Liver (tissue), 9 donors: ENCODE results near the gene TMUB1. TPM values are rescaled to one million over a fixed set of nuclear protein-coding genes. Genes with fewer than 3 reads are reported as not detected.

ENCODE experiments used
- DNase-seq: peaks from one replicate; pipeline ENCODE4 v3.0.0-alpha.2; 2017; ENCODE audit warnings: low spot score
- H3K27ac ChIP-seq, 2 donors: one replicate each; pipeline ENCODE4 v1.7.0; 2013; ENCODE audit warnings: inconsistent platforms in 2 of 2, low read length in 2 of 2, control low read depth in 1 of 2, low read depth in 1 of 2, mild to moderate bottlenecking in 1 of 2
- H3K27me3 ChIP-seq, 4 donors: one replicate each; pipeline versions ENCODE4 v1.6.1 to v1.7.0; 2013; ENCODE audit warnings: low read length in 3 of 4, inconsistent platforms in 1 of 4, mild to moderate bottlenecking in 1 of 4, moderate library complexity in 1 of 4; ENCODE audit not compliant: control insufficient read depth in 4 of 4, insufficient read depth in 4 of 4
- H3K36me3 ChIP-seq, 4 donors: one replicate each; pipeline versions ENCODE4 v1.6.1 to v1.7.0; 2013; ENCODE audit warnings: low read length in 3 of 4, mild to moderate bottlenecking in 3 of 4, low read depth in 1 of 4, moderate library complexity in 1 of 4; ENCODE audit not compliant: control insufficient read depth in 4 of 4, insufficient read depth in 3 of 4
- H3K4me1 ChIP-seq, 4 donors: one replicate each; pipeline versions ENCODE4 v1.6.1 to v1.7.0; 2013; ENCODE audit warnings: low read length in 3 of 4, mild to moderate bottlenecking in 3 of 4, moderate library complexity in 1 of 4; ENCODE audit not compliant: control insufficient read depth in 4 of 4, insufficient read depth in 4 of 4
- H3K4me3 ChIP-seq, 3 donors: one replicate each; pipeline versions ENCODE4 v1.6.1 to v1.7.0; 2013; ENCODE audit warnings: low read length in 3 of 3, control low read depth in 1 of 3, low read depth in 1 of 3, mild to moderate bottlenecking in 1 of 3
- H3K9ac ChIP-seq, 2 donors: one replicate each; pipeline ENCODE4 v1.7.0; 2013; ENCODE audit warnings: low read length in 2 of 2, mild to moderate bottlenecking in 2 of 2, moderate library complexity in 2 of 2, control low read depth in 1 of 2, low read depth in 1 of 2
- H3K9me3 ChIP-seq, 4 donors: one replicate each; pipeline versions ENCODE4 v1.6.1 to v1.7.0; 2013; ENCODE audit warnings: low read length in 3 of 4; ENCODE audit not compliant: control insufficient read depth in 4 of 4
- ATF3 ChIP-seq: IDR thresholded peaks from 2 replicates; pipeline ENCODE4 v1.6.1; 2016; ENCODE audit warnings: antibody characterized with exemption
- CTCF ChIP-seq: fragments of 150-350 bp; IDR thresholded peaks from 2 replicates; pipeline ENCODE4 v1.5.1; 2017; ENCODE audit warnings: improper control_type of control experiment, low read depth, low read length; ENCODE audit not compliant: missing input control
- EGR1 ChIP-seq, 2 donors: IDR thresholded peaks; 2 replicates each; pipeline ENCODE4 v1.6.1; 2016 to 2018; ENCODE audit warnings: antibody characterized with exemption in 2 of 2, low read depth in 2 of 2
- FOXA2 ChIP-seq: IDR thresholded peaks from 2 replicates; pipeline ENCODE4 v1.6.1; 2016; ENCODE audit warnings: antibody characterized with exemption
- HNF4A ChIP-seq, 2 donors: conservative IDR thresholded peaks; 2 replicates each; pipeline ENCODE4 v1.6.1; 2016; ENCODE audit warnings: antibody characterized with exemption in 2 of 2, mild to moderate bottlenecking in 2 of 2
- JUND ChIP-seq, 2 donors: IDR thresholded peaks; 2 replicates each; pipeline ENCODE4 v1.6.1; 2016; ENCODE audit warnings: antibody characterized with exemption in 2 of 2
- MAX ChIP-seq: IDR thresholded peaks from 2 replicates; pipeline ENCODE4 v1.6.1; 2016; ENCODE audit warnings: antibody characterized with exemption
- NR2F2 ChIP-seq: IDR thresholded peaks from 2 replicates; pipeline ENCODE4 v1.6.1; 2016; ENCODE audit warnings: antibody characterized with exemption
- RAD21 ChIP-seq, 2 donors: IDR thresholded peaks; 2 replicates each; pipeline ENCODE4 v1.6.1; 2016; ENCODE audit warnings: antibody characterized with exemption in 2 of 2, mild to moderate bottlenecking in 2 of 2
- REST ChIP-seq: IDR thresholded peaks from 2 replicates; pipeline ENCODE4 v1.6.1; 2016; ENCODE audit warnings: antibody characterized with exemption, mild to moderate bottlenecking
- RXRA ChIP-seq, 2 donors: IDR thresholded peaks; 2 replicates each; pipeline ENCODE4 v1.6.1; 2017 to 2018; ENCODE audit warnings: antibody characterized with exemption in 2 of 2, mild to moderate bottlenecking in 1 of 2
- SP1 ChIP-seq: IDR thresholded peaks from 2 replicates; pipeline ENCODE4 v1.6.1; 2018; ENCODE audit warnings: antibody characterized with exemption, mild to moderate bottlenecking
- TAF1 ChIP-seq: conservative IDR thresholded peaks from 2 replicates; pipeline ENCODE4 v1.6.1; 2016; ENCODE audit warnings: antibody characterized with exemption, mild to moderate bottlenecking
- ZBTB33 ChIP-seq: IDR thresholded peaks from 2 replicates; pipeline ENCODE4 v1.6.1; 2016; ENCODE audit warnings: antibody characterized with exemption
- WGBS: extraction: QIAGEN DNeasy Blood & Tissue Kit; methylation state at CpG from one replicate; pipeline ENCODE4 v1.1.7; 2013; 5-methylcytosine and 5-hydroxymethylcytosine counted together
- polyA plus RNA-seq, 2 donors: library from polyadenylated mRNA; stranded (reverse) in 1 of 2; unstranded in 1 of 2; fragments of 200-250 nt in 1 of 2; fragments of >200 nt in 1 of 2; fragmentation: Nextera tagmentation in 1 of 2; extraction: Ambion mirVana in 1 of 2; gene quantifications; one replicate each; pipeline versions ENCODE4 v1.2.1 to v1.2.3, GENCODE V29; 2013 to 2015
- total RNA-seq, 2 donors: library from RNA; depleted of rRNA; stranded (reverse); fragments of >200 nt; gene quantifications; one replicate each; pipeline ENCODE4 v1.2.3, GENCODE V29; 2014
- donor health status: healthy.
- donor health status: healthy.
- donor health status: healthy.
- donor health status: healthy.
- donor health status: healthy.

Gene TMUB1
- total and polyA plus RNA-seq, 4 donors: 15.1 to 51.7 (median 30.5) TPM

GRCh38 chr7:151122796-151123157 is 39.5 kb upstream of the TMUB1 start:
- 96% methylated on average over 29 of the region's 29 CpGs for WGBS
- no peak for TF ChIP-seq JUND (IDR thresholded peaks at IDR 0.05)
- no peak for TF ChIP-seq FOXA2
- TF ChIP-seq TAF1: no peak
- TF ChIP-seq HNF4A (conservative IDR thresholded peaks at IDR 0.05): no peak
- TF ChIP-seq RAD21 (IDR thresholded peaks at IDR 0.05): no peak
- no peak for TF ChIP-seq SP1
- TF ChIP-seq RXRA (IDR thresholded peaks at IDR 0.05): no peak
- TF ChIP-seq REST: no peak
- no peak for TF ChIP-seq MAX
- no peak for TF ChIP-seq EGR1 (IDR thresholded peaks at IDR 0.05; ENCODE audit: low read depth in 2 of 2)
- TF ChIP-seq ZBTB33: no peak
- TF ChIP-seq ATF3: no peak
- TF ChIP-seq CTCF: no peak
- H3K27me3 ChIP-seq: no peaks in the 10 kb centered on the region
- H3K9ac ChIP-seq: no peak overlapping the region
- no peak overlapping the region for H3K4me3 ChIP-seq
- H3K9me3 ChIP-seq: no peaks in the 10 kb centered on the region
- H3K36me3 ChIP-seq: peaks cover 5 to 33% (median 13%) of the 10 kb centered on the region in 4 donors
- no peak for DNase-seq
- no peaks in the 10 kb centered on the region for H3K4me1 ChIP-seq
- H3K27ac ChIP-seq: no peak overlapping the region

GRCh38 chr7:151122276-151122675 is 39.0 kb upstream of the TMUB1 start:
- Histone ChIP-seq H3K4me1 (no peaks in the 10 kb centered on the region), H3K36me3 (peaks cover 5 to 37% (median 14%) of the 10 kb centered on the region in 4 donors), H3K9ac (no peak overlapping the region), H3K27ac (no peak overlapping the region), H3K27me3 (no peaks in the 10 kb centered on the region), H3K4me3 (no peak overlapping the region), H3K9me3 (no peaks in the 10 kb centered on the region)
- DNase-seq: no peak
- TF ChIP-seq CTCF (no peak), NR2F2 (no peak), RAD21 (IDR thresholded peaks at IDR 0.05) (no peak), MAX (no peak), TAF1 (no peak)
- WGBS: 94% methylated on average over 24 of the region's 24 CpGs
